WTC11 (cell line): ENCODE data around the gene MLN. TPM values are rescaled to one million over a fixed set of nuclear protein-coding genes. Genes with fewer than 3 reads are reported as not detected.

Experiments used
- ATAC-seq: fragments of 200-7000 bp; cut with Tn5 transposase; 2 replicates; pipeline ENCODE4 v1.10.0; 2021; ENCODE audit warnings: mild to moderate bottlenecking, moderate library complexity
- CTCF ChIA-PET: fragments of 300-600 bp; sonication (Branson Sonifier 250); formaldehyde crosslinking; loops from one replicate; lab custom pipeline; 2021; ENCODE audit warnings: antibody characterized with exemption; lab: Charles Lee
- POLR2A ChIA-PET: fragments of 350-600 bp; sonication (Branson Sonifier 250); formaldehyde crosslinking; loops from one replicate; lab custom pipeline; 2021; ENCODE audit warnings: antibody characterized with exemption; lab: Charles Lee
- DNase-seq: peaks from one replicate; pipeline ENCODE4 v3.0.0; 2021; ENCODE audit warnings: low spot score
- H3K27ac Mint-ChIP-seq: 2 replicates; pipeline ENCODE4 v1.8.0; 2021; ENCODE audit warnings: mixed read lengths
- H3K27me3 Mint-ChIP-seq: 2 replicates; pipeline ENCODE4 v1.8.0; 2021; ENCODE audit warnings: low read depth, mild to moderate bottlenecking, moderate library complexity, mixed read lengths
- H3K36me3 Mint-ChIP-seq: 2 replicates; pipeline ENCODE4 v1.8.0; 2021; ENCODE audit warnings: mixed read lengths
- H3K4me1 Mint-ChIP-seq: 2 replicates; pipeline ENCODE4 v1.8.0; 2022; ENCODE audit warnings: mixed read lengths
- H3K4me3 Mint-ChIP-seq: 2 replicates; pipeline ENCODE4 v1.8.0; 2021; ENCODE audit warnings: mild to moderate bottlenecking, moderate library complexity, mixed read lengths
- H3K9me3 Mint-ChIP-seq: 2 replicates; pipeline ENCODE4 v1.8.0; 2021; ENCODE audit warnings: mixed read lengths
- AFF4 ChIP-seq: sonication (generic); formaldehyde crosslinking; IDR thresholded peaks from 2 replicates; pipeline ENCODE4 v1.8.1; 2023; ENCODE audit warnings: mild to moderate bottlenecking, missing genetic modification reagents, borderline replicate concordance
- AR ChIP-seq: fragments of 250-450 bp; sonication (Bioruptor Pico); IDR thresholded peaks from 2 replicates; pipeline ENCODE4 v1.9.0; 2021; ENCODE audit warnings: mild to moderate bottlenecking
- CBFB ChIP-seq: sonication (generic); formaldehyde crosslinking; IDR thresholded peaks from 2 replicates; pipeline ENCODE4 v1.8.1; 2022; ENCODE audit warnings: mild to moderate bottlenecking, low read depth, missing genetic modification reagents
- GABPB1 ChIP-seq: sonication (generic); formaldehyde crosslinking; IDR thresholded peaks from 2 replicates; pipeline ENCODE4 v1.8.1; 2023; ENCODE audit warnings: mild to moderate bottlenecking, missing genetic modification reagents
- GRHL2 ChIP-seq: fragments of 250-450 bp; sonication (Bioruptor Pico); IDR thresholded peaks from 2 replicates; pipeline ENCODE4 v1.8.0; 2022; ENCODE audit warnings: mild to moderate bottlenecking, moderate library complexity; ENCODE audit not compliant: insufficient replicate concordance, severe bottlenecking
- HMGXB4 ChIP-seq: sonication (generic); formaldehyde crosslinking; IDR thresholded peaks from 2 replicates; pipeline ENCODE4 v1.8.1; 2023; ENCODE audit warnings: mild to moderate bottlenecking, moderate library complexity, missing genetic modification reagents
- MYBL2 ChIP-seq: sonication (generic); formaldehyde crosslinking; IDR thresholded peaks from 2 replicates; pipeline ENCODE4 v1.8.1; 2023; ENCODE audit warnings: mild to moderate bottlenecking, moderate library complexity, missing genetic modification reagents
- NR1H2 ChIP-seq: sonication (generic); formaldehyde crosslinking; IDR thresholded peaks from 2 replicates; pipeline ENCODE4 v1.9.0; 2021; ENCODE audit warnings: mild to moderate bottlenecking, moderate library complexity, missing genetic modification reagents
- NR2C2 ChIP-seq: sonication (generic); formaldehyde crosslinking; IDR thresholded peaks from 2 replicates; pipeline ENCODE4 v1.8.0; 2022; ENCODE audit warnings: mild to moderate bottlenecking, missing genetic modification reagents
- PRRX2 ChIP-seq: fragments of 250-450 bp; sonication (Bioruptor Pico); IDR thresholded peaks from 2 replicates; pipeline ENCODE4 v1.8.0; 2021; ENCODE audit warnings: mild to moderate bottlenecking
- RORB ChIP-seq: fragments of 250-450 bp; sonication (Bioruptor Pico); IDR thresholded peaks from 2 replicates; pipeline ENCODE4 v1.9.0; 2021; ENCODE audit warnings: mild to moderate bottlenecking
- SOX15 ChIP-seq: fragments of 250-450 bp; sonication (Bioruptor Pico); IDR thresholded peaks from 2 replicates; pipeline ENCODE4 v1.9.0; 2021; ENCODE audit warnings: mild to moderate bottlenecking
- STAT6 ChIP-seq: sonication (generic); formaldehyde crosslinking; conservative IDR thresholded peaks from 2 replicates; pipeline ENCODE4 v1.8.1; 2023; ENCODE audit warnings: mild to moderate bottlenecking, low read depth, missing genetic modification reagents, moderate library complexity
- TEAD1 ChIP-seq: sonication (generic); formaldehyde crosslinking; IDR thresholded peaks from 2 replicates; pipeline ENCODE4 v1.8.0; 2022; ENCODE audit warnings: mild to moderate bottlenecking, missing genetic modification reagents
- TP53 ChIP-seq: sonication (generic); formaldehyde crosslinking; IDR thresholded peaks from 2 replicates; pipeline ENCODE4 v1.8.1; 2023; ENCODE audit warnings: mild to moderate bottlenecking, missing genetic modification reagents
- ZNF317 ChIP-seq: sonication (generic); formaldehyde crosslinking; IDR thresholded peaks from 2 replicates; pipeline ENCODE4 v1.8.1; 2023; ENCODE audit warnings: low read depth, mild to moderate bottlenecking, moderate library complexity, missing genetic modification reagents, borderline replicate concordance
- total RNA-seq: library from RNA; stranded (reverse); gene quantifications from 3 replicates; pipeline ENCODE4 v1.2.3, GENCODE V29; 2021
- TF ChIP-seq, protein P1 (sequence below): sonication (generic); formaldehyde crosslinking; IDR thresholded peaks from 2 replicates; pipeline ENCODE4 v1.8.1; 2023; ENCODE audit warnings: mild to moderate bottlenecking, missing genetic modification reagents
- TF ChIP-seq, protein P2 (sequence below): sonication (generic); formaldehyde crosslinking; IDR thresholded peaks from 2 replicates; pipeline ENCODE4 v1.8.0; 2023; ENCODE audit warnings: missing genetic modification reagents
- TF ChIP-seq, protein P3 (sequence below): sonication (generic); formaldehyde crosslinking; IDR thresholded peaks from 2 replicates; pipeline ENCODE4 v1.8.0; 2022; ENCODE audit warnings: mild to moderate bottlenecking, missing genetic modification reagents
- TF ChIP-seq, protein P4 (sequence below): sonication (generic); formaldehyde crosslinking; IDR thresholded peaks from 2 replicates; pipeline ENCODE4 v1.8.0; 2022; ENCODE audit warnings: mild to moderate bottlenecking, missing genetic modification reagents

MLN gene
- total RNA-seq, 1 experiment from 2014 or later = not detected

GRCh38 chr6:33759887-33760629 lies 43.7 kb downstream of the MLN start:
- no peak overlapping the region for H3K4me3 Mint-ChIP-seq
- CTCF ChIA-PET = interaction anchor here (0.6 to 7.1 kb wide), 9 partner anchors 9 to 294 kb away, joined by 3 to 41 read pairs (median 5); partner anchors contain the start of gene UQCC2
- ATAC-seq (no peak), DNase-seq (no peak)
- POLR2A ChIA-PET = no interaction called here
- no peak overlapping the region for H3K27ac Mint-ChIP-seq
- H3K9me3 Mint-ChIP-seq = no peaks in the 10 kb centered on the region
- no peaks in the 10 kb centered on the region; the same call in 1 of the 2 replicates for H3K27me3 Mint-ChIP-seq
- peaks cover 7% of the 10 kb centered on the region; the same call in 1 of the 2 replicates for H3K4me1 Mint-ChIP-seq
- TF ChIP-seq TP53 (no peak), PRRX2 (CRISPR knock-in tag) (no peak), SOX15 (CRISPR knock-in tag) (no peak), NR2C2 (CRISPR knock-in tag) (no peak), HMGXB4 (CRISPR knock-in tag) (no peak), MYBL2 (CRISPR knock-in tag) (no peak), CBFB (CRISPR knock-in tag) (no peak), GRHL2 (CRISPR knock-in tag) (no peak), AR (no peak), NR1H2 (CRISPR knock-in tag) (no peak), GABPB1 (CRISPR knock-in tag) (no peak), ZNF317 (CRISPR knock-in tag) (no peak), TEAD1 (CRISPR knock-in tag) (no peak), AFF4 (CRISPR knock-in tag) (no peak), RORB (CRISPR knock-in tag) (no peak), STAT6 (CRISPR knock-in tag) (no peak)
- TF ChIP-seq, protein P1, sequence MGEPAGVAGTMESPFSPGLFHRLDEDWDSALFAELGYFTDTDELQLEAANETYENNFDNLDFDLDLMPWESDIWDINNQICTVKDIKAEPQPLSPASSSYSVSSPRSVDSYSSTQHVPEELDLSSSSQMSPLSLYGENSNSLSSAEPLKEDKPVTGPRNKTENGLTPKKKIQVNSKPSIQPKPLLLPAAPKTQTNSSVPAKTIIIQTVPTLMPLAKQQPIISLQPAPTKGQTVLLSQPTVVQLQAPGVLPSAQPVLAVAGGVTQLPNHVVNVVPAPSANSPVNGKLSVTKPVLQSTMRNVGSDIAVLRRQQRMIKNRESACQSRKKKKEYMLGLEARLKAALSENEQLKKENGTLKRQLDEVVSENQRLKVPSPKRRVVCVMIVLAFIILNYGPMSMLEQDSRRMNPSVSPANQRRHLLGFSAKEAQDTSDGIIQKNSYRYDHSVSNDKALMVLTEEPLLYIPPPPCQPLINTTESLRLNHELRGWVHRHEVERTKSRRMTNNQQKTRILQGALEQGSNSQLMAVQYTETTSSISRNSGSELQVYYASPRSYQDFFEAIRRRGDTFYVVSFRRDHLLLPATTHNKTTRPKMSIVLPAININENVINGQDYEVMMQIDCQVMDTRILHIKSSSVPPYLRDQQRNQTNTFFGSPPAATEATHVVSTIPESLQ (CRISPR knock-in tag) = no peak
- TF ChIP-seq, protein P2, sequence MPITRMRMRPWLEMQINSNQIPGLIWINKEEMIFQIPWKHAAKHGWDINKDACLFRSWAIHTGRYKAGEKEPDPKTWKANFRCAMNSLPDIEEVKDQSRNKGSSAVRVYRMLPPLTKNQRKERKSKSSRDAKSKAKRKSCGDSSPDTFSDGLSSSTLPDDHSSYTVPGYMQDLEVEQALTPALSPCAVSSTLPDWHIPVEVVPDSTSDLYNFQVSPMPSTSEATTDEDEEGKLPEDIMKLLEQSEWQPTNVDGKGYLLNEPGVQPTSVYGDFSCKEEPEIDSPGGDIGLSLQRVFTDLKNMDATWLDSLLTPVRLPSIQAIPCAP (CRISPR knock-in tag) = no peak
- TF ChIP-seq, protein P3, sequence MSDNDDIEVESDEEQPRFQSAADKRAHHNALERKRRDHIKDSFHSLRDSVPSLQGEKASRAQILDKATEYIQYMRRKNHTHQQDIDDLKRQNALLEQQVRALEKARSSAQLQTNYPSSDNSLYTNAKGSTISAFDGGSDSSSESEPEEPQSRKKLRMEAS (CRISPR knock-in tag) = no peak
- TF ChIP-seq, protein P4, sequence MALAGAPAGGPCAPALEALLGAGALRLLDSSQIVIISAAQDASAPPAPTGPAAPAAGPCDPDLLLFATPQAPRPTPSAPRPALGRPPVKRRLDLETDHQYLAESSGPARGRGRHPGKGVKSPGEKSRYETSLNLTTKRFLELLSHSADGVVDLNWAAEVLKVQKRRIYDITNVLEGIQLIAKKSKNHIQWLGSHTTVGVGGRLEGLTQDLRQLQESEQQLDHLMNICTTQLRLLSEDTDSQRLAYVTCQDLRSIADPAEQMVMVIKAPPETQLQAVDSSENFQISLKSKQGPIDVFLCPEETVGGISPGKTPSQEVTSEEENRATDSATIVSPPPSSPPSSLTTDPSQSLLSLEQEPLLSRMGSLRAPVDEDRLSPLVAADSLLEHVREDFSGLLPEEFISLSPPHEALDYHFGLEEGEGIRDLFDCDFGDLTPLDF = no peak
- H3K36me3 Mint-ChIP-seq = no peaks in the 10 kb centered on the region
